Stimulated activated CD4-positive, alpha-beta T cell treated with anti-CD3 and anti-CD28 coated beads, Interleukin-2, amount 100 ng/mL, for 48 hours (primary cell): Measurements from ENCODE around the gene RHPN2.
A peak's percentile ranks its signal among the peaks of the same experiment; 100 is the strongest.

Source experiments
- DNase-seq, 2 donors: peaks; one replicate each; pipeline ENCODE4 v3.0.0-alpha.2; 2020

Gene RHPN2

DNA sequence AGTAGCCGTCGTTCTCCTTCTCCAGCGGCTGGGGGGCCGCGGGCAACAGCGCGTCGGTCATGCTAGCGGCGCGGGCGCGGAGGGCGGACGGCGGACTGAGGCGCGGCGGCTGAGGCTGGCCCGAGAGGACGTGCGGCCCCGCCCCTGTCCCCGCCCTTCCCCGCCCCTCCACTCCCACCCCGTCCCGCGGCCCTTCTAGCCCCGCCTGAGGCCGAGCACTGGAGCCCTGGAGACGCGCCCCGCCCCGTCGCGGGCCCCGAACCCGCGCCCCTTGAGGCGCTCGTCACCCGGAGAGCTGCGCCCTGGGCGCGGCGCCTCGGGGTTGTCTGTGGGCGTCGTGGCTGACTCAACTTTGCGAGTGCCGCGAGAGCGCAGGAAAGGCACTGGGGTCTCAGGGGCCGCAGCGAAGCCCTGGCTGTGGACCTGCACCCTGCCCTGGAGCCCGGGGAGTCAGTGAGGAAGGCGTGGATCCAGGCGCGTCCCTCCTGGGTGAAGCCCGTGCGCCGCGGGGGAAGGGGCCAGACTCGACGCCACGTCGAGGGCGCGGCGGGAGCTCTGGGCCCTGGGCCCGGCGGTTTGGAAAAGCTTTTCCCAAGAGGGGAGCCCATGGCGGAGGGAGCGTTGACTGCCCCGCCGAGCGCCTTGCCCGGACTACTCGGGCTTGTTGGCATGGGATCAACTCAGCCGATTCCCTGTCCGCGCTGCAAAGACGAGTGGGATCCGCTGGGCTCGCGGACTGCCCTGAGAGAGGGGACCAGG lies at the start of gene RHPN2:
Gene RHPN2 (minus strand): TSS at position 97 of the 759 bp plus-strand sequence. CDS start 36 bp downstream, at position 61.
- peak; percentile 43 to 58 for DNase-seq

DNA sequence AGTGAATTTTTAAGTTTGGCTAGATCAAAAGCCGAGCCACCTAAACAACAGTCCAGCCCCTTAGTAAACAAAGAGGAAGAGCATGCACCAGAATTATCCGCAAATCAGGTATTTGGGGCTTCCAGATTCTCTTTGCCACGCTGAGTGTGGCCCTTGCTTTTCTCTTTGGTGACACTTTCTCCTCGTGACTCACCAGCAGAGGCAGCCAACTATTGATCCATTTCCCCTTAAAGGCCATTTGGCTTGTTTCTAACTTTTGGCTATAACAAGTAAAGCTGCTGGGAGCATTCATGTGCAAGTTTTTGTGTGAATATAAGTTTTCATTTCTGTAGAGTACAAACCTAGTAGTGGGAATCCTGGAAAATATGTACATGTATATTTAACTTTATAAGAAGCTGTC lies 49.6 kb upstream of the RHPN2 start:
- no peak for DNase-seq

DNA sequence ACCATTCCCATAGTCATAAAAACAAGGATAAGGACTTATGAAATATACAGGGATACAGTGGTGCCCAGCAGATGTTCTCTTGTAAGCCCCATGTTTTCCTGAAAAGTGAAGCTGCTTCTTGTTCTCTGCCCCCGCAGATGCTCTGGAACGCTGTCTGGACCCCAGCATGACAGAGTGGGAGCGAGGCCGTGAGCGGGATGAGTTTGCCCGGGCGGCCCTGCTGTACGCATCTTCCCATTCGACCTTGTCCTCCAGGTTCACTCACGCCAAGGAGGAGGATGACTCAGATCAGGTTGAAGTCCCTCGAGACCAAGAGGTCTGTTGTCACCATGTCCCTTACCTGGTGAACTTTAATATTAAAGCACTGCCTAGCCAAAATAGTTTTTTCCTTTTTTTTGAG lies 46.9 kb upstream of the RHPN2 start:
- no peak for DNase-seq

DNA sequence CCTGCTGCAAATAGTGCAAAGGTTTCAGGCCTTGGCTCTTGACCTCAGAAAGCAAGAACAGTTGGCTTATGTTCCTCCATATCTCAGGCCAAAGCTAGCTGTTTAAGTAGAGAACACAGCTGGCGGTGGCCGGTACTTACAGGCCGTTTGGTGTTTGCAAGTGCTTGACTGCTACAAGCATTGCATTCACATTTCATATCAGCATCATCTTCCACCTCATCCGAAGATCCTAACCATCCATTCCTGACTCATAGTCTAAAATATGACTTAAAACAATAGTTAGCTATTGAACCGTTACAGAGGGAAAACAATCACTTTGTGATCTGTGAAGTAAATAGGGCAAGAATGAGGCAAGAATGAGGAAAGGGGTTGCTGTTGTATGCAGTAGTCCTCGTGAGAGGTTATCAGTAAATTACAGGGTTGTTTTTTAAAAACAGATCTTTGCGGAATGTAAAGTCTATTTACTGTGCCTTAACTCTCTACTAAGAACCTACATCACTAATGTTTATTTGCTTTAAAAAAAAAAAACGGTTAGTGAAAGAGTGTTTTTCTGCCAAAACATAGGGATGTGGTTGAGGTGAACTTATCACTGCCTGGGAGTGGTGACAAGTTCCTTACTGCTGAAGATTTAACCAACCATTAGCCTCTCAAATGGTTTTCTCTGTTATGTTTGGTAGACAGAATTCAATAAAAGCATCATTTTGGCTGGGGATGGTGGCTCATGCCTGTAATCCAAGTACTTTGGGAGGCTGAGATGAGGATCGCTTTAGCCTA lies 45.6 kb upstream of the RHPN2 start:
- no peak for DNase-seq

DNA sequence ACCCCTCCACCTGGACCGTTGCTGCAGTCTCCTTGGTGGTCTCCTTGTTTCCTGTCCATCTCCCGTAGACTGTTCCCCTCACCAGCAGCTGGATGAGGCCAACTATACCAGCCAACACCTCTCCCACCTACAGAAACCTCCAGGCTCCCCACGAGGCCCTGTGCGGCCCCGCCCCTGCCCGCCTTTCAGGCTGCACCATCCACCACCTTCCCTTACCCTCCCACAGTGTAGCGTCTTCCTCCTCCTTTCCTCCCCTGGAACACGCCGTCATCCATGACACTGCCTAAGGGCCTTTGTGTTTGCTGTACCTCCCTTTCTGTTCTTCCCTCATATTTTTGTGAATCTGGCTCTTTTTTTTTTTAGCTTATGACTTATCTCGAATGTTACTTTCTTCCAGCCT lies 43.5 kb upstream of the RHPN2 start:
- no peak for DNase-seq

DNA sequence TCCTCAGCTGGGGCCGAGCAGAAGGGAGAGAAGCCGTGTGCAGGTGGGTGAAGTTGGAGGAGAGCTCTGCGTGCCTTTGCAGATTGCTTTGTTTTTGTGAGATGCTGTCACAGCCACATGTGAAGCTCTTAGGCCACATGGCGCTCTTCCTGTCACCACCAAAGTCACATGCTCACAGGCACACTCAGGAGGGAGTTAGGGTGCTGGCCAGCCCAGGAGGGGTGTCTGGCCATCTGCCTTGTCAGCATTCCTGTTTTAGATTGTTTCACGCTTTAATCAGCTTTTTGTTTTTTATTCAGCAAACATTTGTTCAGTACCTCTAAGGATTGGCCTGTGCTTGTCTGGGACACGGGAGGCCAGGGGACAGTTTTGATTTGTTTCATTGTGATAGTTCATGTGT lies 38.2 kb upstream of the RHPN2 start:
- DNase-seq: no peak

DNA sequence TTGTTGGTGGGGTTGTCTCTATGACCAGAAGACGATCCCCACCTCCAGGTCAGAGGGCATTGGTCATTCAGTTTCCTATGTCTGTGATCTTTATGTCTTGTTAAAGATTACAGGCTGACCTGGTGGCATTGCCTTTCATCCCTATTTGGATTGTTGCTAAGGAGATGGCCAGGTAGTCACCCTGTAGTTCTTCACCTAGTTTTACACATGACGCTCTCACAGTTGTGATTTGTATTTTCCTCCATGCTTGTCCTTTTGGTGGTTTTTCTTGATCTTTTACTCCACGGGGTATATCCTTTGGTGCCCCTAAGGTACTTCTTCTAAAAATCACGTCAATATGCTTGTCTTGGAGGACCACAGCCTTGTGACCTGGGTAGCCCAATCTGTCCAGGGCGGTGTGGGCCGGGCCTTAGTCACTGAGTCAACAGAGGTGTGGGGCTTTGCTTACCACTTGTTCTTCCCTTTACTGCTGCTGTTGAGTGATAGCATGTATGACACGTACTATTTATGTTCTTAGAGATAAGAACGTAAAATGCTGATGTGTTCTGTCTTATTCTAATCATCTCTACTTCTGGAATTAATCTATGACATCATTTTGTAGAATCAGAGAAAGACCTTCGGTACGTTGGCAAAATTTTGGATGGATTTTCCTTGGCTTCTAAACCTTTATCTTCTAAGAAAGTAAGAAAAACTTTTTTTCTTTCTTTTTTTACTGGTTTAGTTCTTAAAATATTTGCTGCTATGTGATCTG lies 36.4 kb upstream of the RHPN2 start:
- no peak for DNase-seq

DNA sequence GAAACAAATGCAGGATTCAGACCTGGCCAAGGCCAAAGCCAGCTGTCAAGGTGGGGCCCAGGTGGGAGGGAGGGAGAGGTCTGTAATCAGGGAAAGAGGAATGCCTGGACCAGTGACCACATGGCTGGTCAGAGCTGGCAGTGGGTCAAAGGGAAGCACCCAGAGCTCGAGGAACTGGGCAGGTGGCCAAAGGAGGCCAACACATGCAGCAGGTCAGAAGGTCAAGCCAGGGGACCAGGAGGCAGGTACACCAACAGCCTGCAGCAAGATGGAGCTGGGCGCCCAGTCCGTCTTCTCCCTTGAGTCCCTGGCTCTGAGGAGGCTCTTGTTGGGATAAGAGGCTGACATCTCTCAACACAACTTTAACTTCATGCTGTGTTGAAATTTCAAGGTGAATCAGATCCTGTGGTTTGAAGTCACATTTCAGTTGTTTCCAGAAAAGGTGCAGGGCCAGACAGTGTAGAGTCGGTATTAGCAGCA lies 33.4 kb upstream of the RHPN2 start:
- no peak for DNase-seq

DNA sequence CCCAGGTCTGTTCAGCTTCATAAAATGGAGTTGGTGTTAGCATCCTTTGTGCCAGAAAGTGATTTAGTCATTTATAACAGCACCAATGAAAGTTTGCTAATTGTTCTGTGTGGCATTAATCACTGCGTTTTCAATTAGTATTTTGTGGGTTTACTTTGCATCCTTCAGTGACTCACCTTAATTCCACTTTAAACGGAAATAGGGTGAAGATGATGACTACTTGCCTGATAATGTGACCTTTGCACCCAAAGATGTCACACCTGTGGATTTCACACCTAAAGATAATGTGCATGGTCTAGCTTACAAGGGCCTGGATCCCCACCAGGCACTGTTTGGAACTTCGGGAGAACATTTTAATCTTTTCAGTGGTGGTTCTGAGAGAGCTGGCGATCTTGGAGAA lies 31.3 kb upstream of the RHPN2 start:
- DNase-seq: no peak

DNA sequence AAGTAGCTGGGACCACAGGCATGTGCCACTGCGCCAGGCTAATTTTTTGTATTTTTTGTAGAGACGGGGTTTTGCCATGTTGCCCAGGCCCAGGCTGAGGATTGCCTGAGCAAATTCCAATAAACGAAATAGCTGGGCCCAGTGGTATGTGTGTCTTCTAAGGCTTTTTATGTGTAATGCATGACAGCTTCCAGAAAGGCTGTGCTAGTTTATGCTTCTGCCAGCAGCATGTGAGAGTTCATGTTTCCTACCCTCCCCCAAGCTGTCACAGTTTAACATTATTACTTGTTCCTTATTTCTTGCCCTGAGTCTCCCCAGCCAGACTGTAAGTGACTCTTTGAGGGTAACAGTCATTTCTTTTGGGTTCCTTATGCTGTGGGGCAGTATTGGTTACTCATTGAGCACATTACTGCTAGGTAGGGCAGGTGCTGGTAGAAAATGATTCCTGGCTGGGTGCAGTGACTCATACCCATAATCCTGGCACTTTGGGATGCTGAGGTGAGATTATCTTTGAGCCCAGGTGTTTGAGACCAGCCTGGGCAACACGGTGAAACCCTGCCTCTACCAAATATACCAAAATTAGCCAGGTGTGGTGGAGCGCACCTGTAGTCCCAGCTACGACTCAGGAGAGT lies 29.9 kb upstream of the RHPN2 start:
- no peak for DNase-seq

DNA sequence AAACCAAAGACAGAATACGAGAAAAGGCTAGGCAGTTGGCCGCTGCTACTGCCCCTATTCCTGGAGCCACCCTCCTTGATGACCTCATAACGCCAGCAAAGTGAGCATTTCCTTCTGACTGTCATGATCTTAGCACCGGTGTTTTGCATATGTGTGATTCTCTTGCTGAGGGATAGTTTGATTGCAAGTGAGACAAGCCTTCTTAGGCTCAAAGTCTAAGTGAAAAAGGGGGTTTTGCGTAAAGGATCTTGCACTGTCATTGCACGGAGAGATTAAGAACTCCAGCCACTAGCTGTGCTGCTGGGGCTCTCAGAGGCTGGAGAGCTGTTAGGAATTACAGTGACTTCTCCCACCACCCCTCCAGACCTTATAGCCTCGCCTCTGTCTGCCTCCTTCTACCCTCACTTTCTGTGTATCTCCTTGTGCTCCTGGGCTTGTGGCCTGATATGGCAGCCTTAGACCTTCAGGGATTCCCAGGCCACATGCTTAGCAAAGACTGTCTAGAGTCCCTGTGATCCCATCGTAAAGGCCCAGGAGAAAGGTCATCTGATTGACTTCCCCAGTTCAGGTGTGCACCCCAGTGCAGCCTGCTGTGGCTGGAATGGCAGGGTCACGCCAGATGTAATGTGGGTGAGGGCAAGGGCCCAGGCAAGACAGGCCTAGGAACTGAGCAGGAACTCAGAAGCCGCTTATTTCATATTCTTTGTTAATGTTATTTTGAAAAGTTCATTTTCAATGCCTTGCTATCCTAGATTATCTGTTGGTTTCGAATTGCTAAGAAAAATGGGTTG lies 28.9 kb upstream of the RHPN2 start:
- no peak for DNase-seq

DNA sequence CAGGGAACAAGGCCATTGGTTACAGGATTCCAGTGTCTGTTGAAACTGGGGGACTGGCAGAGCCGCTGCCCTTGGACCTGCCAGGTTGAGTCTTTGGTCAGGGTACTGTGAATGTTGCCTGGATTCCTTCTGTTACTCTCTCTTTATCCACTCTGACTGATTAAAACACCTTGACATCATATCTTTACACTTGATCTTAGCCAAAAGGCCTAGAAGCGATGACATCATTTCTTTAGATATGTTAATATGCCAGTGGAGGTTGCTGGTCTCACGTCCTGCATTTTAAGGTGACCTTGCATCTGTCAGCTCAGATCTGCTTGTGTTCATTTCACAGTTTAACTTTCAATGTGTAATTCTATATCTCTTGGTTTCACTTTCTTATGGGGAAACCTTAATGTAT lies 25.5 kb upstream of the RHPN2 start:
- no peak for DNase-seq

DNA sequence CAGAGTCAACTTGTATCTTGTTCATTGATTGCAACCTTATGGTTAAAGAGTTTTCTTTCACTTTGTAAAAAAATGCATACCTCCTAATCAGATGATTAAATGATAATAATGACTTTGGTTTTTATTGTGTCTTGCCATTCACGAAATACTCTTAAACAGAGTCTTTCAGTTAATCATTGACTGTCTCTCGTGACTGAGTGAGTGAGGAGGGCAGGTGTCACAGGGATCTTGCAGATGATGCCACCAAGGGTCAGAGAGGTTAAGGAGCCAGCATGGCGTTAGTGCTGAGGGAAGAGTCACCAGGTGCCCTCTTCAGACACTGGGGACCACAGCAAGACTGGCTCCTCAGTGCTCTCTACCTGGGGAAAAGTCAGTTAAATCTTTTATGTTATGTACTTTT lies 24.3 kb upstream of the RHPN2 start:
- DNase-seq: no peak

DNA sequence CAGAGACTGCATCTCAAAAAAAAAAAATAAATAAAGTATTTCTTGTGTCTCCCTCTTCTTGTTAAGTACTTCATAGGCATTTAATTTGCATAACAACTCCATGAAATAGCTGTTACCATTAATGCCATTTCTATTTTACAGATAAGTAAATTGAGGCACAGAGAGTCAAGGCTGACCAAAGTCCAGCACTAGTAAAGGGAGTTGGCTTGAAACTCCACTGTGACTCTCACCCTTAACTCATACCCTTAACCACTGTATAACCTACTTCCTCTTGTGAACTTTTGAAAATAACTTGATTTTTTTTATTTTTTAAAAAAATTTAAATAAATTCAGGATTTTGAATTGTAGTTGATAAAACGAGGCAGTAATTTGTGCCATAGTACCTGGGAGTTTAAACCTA lies 22.3 kb upstream of the RHPN2 start:
- DNase-seq: no peak

DNA sequence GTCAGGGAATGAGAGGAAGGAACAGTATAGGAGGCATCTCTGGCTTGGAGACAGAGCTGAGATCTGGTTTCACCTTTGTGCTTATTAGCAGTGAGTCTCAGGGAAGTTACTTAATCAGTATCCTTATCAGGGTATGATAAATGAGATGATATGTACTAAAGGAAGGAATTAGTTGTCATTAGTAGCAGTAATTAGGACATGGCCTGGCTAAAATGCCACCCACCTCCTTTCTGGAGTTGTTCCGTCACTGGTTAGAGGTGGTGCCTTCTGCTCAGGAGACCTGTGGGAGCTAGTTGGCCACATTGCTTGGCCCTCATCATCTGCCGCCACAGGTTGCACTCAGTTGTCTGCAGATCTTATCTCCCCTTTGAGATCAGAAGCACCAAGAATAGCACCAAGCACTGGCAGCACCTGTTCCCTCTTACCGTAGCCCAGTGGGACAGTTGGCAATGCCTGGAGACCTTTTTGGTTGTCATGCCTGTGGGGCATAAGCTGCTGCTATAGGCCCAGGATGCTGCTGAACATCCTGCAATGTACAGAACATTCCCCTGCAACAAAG lies 21.0 kb upstream of the RHPN2 start:
- DNase-seq: no peak

DNA sequence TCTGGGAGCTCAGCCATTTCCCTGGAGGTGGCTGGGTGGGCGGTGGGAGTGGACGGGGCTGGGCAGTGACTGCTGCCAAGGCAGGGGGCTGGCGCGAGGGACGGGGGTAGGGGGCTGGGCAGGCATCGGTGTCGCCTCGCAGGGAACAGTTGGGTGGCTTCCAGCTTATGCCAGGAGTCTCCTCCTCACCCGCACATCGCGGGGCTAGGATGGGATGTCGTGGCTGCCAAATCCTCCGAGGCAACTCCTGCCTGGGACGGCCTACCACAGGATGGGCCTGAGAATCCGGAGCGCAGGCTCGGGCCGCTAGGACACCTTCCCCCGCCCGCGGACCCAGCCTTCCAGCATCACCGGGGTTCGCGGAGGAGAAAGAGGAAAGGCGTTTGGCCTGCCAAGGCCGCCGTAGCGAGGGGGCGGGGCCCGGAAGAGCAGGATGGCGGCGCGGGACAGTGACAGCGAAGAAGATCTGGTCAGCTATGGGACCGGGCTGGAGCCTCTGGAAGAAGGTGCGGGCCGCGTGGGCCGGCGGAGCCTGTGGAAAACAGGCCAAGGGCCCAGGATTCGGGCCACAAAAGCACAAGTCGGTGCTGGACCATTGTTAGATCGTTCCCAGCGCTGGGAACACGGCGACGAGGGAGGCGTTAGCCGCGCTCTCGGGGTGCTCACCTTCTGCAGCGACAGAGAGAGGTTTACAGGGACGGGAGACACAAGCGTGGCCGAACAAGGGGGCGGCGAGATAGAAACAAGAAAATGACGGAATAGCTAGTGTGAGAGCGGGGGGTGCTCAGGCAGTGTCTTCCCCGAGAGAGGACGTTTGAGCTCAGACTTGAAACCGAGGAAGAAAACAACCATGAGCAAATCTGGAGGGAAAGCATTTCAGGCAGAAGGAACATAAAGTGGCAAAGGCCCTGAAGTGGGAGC lies 16.3 kb upstream of the RHPN2 start, which contains the start of gene GPATCH1:
Gene GPATCH1 (plus strand): TSS at position 421 of the 921 bp plus-strand sequence. CDS start 13 bp downstream, at position 434.
- peak; percentile 83 to 84 for DNase-seq

DNA sequence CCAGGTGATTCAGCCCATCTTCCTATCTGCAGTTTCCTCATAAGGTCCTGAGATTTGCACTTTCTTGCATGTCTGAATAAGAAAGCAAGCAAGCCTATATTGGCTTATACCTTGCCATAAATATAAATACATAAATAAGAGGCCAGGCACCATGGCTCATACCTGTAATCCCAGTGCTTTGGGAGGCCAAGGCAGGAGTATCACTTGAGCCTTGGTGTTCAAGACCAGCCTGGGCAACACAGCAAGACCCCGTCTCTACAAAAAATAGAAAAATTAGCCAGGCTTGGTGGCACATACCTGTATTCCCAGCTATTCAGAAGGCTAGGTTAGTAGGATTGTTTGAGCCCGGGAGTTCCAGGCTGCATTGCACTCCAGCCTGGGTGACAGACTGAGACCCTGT lies 10.8 kb upstream of the RHPN2 start:
- no peak for DNase-seq

DNA sequence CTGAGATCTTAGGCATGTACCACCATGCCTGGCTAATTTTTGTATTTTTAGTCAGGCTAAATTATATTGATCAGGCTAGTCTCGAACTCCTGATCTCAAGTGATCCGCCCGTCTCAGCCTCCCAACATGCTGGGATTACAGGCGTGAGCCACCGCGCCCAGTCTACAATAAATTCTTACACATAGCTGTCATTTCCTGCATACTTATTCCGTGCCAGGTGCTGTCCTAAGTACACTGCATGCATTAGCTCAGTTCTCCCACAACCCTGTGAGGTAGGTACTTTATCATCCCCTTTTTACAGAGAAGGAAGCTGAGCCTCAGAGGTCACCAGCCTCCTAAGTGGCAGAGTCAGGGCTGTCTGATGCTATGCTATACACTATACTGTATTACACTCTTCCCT lies 7.2 kb upstream of the RHPN2 start:
- no peak for DNase-seq

DNA sequence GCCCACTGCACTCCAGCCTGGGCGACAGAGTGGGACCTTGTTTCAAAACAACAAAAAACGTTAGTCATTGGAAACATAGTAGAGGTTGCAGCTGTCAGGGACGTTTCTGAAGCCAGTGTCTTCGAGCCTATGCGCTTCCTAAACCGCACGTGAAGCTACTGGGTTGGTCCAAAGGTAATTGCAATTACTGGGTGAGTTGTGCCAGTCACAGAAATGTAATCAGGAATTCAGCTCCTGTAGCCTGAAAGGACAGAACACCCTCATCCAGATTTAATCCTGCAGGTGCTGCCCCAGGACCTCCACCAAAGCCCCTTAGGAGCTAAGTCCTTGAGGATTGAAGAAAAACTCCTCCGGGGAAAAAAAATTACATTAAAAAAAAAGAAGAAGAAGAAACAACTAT lies 2.4 kb upstream of the RHPN2 start:
- no peak for DNase-seq

DNA sequence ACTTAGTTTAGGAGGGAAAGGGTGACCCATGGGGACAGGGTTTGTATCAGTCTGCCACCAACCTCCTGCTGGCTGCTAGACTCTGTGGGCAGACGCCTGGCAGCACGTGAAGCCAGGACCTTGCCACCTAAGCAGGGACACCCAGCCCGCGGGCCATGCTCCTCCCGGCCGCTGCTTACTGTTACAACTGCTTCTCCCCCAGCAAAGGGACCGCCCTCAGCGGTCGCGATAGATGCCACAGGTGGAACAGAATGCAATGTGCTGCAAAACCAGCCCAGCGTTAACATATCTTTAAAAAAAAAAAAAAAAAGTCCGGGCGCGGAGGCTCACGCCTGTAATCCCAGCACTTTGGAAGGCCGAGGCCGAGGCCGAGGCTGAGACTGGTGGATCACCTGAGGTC lies 1.9 kb upstream of the RHPN2 start:
- DNase-seq: no peak

DNA sequence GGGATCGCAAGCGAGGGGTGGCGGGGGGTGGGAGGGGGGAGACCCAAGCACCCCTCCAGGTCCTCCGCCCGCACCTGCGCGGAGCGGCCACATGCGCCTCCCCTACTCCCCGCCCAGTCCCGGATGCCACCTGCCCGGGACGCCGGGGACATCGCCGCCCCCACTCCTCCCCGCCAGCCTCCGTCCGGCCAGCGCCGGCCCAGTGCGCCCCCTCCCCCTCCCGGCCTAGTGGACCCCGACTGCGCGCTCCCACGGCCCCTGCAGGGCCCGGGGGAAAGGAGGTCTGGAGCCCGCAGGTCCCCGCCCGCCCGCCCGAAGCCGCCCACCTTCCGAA lies 263 bp downstream of the RHPN2 start:
- no peak for DNase-seq
